Cardiac muscle cell (in vitro differentiated cells and primary cell): ENCODE results near the gene SAMD8. TPM values are rescaled to one million over a fixed set of nuclear protein-coding genes. Genes with fewer than 3 reads are reported as not detected.

Experiments
- polyA plus RNA-seq: library from polyadenylated mRNA; unstranded; fragments of >200 nt; fragmentation: Nextera tagmentation; extraction: Ambion mirVana; gene quantifications from 2 replicates; pipeline ENCODE4 v1.2.1, GENCODE V29; 2016
- total RNA-seq: library from RNA; depleted of rRNA; stranded (reverse); fragments of >200 nt; gene quantifications from 2 replicates; pipeline ENCODE4 v1.2.3, GENCODE V29; 2016

Gene SAMD8
- total and polyA plus RNA-seq, 2 experiments from 2014 or later, result 9.4 to 15.8 TPM

Other genes starting within 250 kb of the SAMD8 start
- 178 and 237 TPM in 2 replicates for gene VDAC2, start 99.1 kb downstream of the SAMD8 start, total RNA-seq
- gene VDAC2, start 99.1 kb downstream of the SAMD8 start, polyA plus RNA-seq, result 363 and 376 TPM in 2 replicates
- gene COMTD1, start 124.3 kb downstream of the SAMD8 start, total RNA-seq, result 40.7 and 66.1 TPM in 2 replicates
- 42.0 and 43.1 TPM in 2 replicates for gene COMTD1, start 124.3 kb downstream of the SAMD8 start, polyA plus RNA-seq